Measurements from ENCODE around the gene GAL3ST3.

DNA sequence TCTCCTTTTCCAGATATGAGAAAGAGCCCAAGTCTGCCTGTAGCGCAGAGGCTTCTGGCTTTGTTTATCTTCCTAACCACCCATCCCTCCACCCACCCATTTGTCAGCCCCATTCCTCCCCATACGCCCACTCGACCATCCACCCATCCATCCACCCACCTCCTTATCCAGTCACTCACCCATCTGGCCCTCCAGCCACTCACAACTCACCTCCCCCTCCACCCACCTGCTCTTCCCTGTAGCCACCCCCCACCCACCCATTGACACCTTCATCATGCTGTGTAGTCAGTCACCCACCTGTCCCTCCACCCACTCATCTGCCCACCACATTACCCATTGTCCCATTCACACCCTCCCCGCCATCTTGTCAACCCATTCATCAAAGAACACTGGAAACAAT is 31.6 kb downstream of the GAL3ST3 start:
- TF ChIP-seq EZH2 (IDR thresholded peaks at IDR 0.05; ENCODE audit: borderline replicate concordance, low read depth, low read length, poor library complexity, severe bottlenecking): no peak
- TF ChIP-seq, protein P1, sequence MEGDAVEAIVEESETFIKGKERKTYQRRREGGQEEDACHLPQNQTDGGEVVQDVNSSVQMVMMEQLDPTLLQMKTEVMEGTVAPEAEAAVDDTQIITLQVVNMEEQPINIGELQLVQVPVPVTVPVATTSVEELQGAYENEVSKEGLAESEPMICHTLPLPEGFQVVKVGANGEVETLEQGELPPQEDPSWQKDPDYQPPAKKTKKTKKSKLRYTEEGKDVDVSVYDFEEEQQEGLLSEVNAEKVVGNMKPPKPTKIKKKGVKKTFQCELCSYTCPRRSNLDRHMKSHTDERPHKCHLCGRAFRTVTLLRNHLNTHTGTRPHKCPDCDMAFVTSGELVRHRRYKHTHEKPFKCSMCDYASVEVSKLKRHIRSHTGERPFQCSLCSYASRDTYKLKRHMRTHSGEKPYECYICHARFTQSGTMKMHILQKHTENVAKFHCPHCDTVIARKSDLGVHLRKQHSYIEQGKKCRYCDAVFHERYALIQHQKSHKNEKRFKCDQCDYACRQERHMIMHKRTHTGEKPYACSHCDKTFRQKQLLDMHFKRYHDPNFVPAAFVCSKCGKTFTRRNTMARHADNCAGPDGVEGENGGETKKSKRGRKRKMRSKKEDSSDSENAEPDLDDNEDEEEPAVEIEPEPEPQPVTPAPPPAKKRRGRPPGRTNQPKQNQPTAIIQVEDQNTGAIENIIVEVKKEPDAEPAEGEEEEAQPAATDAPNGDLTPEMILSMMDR (conservative IDR thresholded peaks at IDR 0.05; ENCODE audit: low read depth, low read length): no peak
